MM.1S (cell line): Measurements from ENCODE around the gene OR51B4.

Source experiments
- DNase-seq: peaks from one replicate; pipeline ENCODE4 v3.0.0-alpha.2; 2015
- H2AFZ ChIP-seq: fragments of 300-600 bp; sonication (generic); 2 replicates; pipeline ENCODE4 v1.6.0; 2016; ENCODE audit warnings: antibody characterized with exemption, low read length
- H3F3A ChIP-seq: fragments of 300-600 bp; sonication (generic); 2 replicates; pipeline ENCODE4 v1.6.1; 2016; ENCODE audit warnings: mild to moderate bottlenecking, antibody characterized with exemption, low read length, moderate library complexity, mixed read lengths; ENCODE audit not compliant: insufficient read depth
- H3K27ac ChIP-seq: fragments of 300-600 bp; sonication (generic); 2 replicates; pipeline ENCODE4 v1.5.1; 2016; ENCODE audit warnings: mild to moderate bottlenecking, low read length
- H3K27me3 ChIP-seq: fragments of 300-600 bp; sonication (generic); replicated peaks from 2 replicates; pipeline ENCODE4 v1.6.0; 2016; ENCODE audit warnings: low read length; ENCODE audit not compliant: insufficient read depth
- H3K36me3 ChIP-seq: fragments of 300-600 bp; sonication (generic); replicated peaks from 2 replicates; pipeline ENCODE4 v1.6.1; 2016; ENCODE audit warnings: mild to moderate bottlenecking, low read length, mixed read lengths; ENCODE audit not compliant: insufficient read depth
- H3K4me1 ChIP-seq: fragments of 300-600 bp; sonication (generic); 2 replicates; pipeline ENCODE4 v1.6.1; 2016; ENCODE audit warnings: low read length, mixed read lengths
- H3K4me2 ChIP-seq: fragments of 300-600 bp; sonication (generic); 2 replicates; pipeline ENCODE4 v1.6.0; 2016; ENCODE audit warnings: low read depth, low read length
- H3K4me3 ChIP-seq: fragments of 300-600 bp; sonication (generic); 2 replicates; pipeline ENCODE4 v1.5.1; 2016; ENCODE audit warnings: low read length, mixed read lengths
- H3K79me2 ChIP-seq: fragments of 300-600 bp; sonication (generic); 2 replicates; pipeline ENCODE4 v1.6.1; 2016; ENCODE audit warnings: mixed run types, low read length, mixed read lengths
- H3K9ac ChIP-seq: fragments of 300-600 bp; sonication (generic); 2 replicates; pipeline ENCODE4 v1.6.1; 2016; ENCODE audit warnings: low read length, mixed read lengths
- H3K9me2 ChIP-seq: fragments of 300-600 bp; sonication (generic); replicated peaks from 2 replicates; pipeline ENCODE4 v1.6.1; 2016; ENCODE audit warnings: mild to moderate bottlenecking, low read length, mixed read lengths; ENCODE audit not compliant: insufficient read depth
- H3K9me3 ChIP-seq: fragments of 300-600 bp; sonication (generic); replicated peaks from 2 replicates; pipeline ENCODE4 v1.6.1; 2016; ENCODE audit warnings: mild to moderate bottlenecking, low read length, mixed read lengths; ENCODE audit not compliant: insufficient read depth
- H4K20me1 ChIP-seq: fragments of 300-600 bp; sonication (generic); 2 replicates; pipeline ENCODE4 v1.6.1; 2016; ENCODE audit warnings: mild to moderate bottlenecking, low read length, moderate library complexity, mixed read lengths; ENCODE audit not compliant: insufficient read depth
- EZH2 ChIP-seq: fragments of 300-600 bp; sonication (generic); optimal IDR thresholded peaks from 2 replicates; pipeline ENCODE3; 2017; ENCODE audit warnings: low read depth, mild to moderate bottlenecking, antibody characterized with exemption, low read length, mixed read lengths
- EZH2phosphoT487 ChIP-seq: fragments of 300-600 bp; sonication (generic); IDR thresholded peaks from 2 replicates; pipeline ENCODE4 v1.6.1; 2018; ENCODE audit warnings: antibody characterized with exemption, low read length
- TF ChIP-seq, protein P1 (sequence below): fragments of 300-600 bp; sonication (generic); IDR thresholded peaks from 2 replicates; pipeline ENCODE4 v1.5.1; 2016; ENCODE audit warnings: antibody characterized with exemption, low read length, mixed read lengths

OR51B4 gene

DNA sequence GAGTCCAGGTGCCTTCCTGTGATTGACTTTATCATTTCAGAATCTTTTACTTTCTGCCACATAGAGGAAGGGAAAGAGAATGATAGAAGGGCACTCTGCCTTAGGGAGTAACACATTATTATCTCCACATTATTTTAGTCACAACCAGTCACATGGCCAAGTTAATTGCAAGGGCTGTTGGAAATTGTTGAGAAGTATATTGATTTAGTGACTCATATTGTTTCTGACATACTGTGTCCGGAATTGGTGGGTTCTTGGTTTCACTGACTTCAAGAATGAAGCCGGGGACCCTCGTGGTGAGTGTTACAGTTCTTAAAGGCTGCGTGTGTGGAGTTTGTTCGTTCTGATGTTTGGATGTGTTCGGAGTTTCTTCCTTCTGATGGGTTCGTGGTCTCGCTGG, 8.7 kb downstream of the OR51B4 start:
- Histone ChIP-seq H4K20me1 (no peaks in the 10 kb centered on the region), H3K36me3 (no peaks in the 10 kb centered on the region), H3K4me2 (no peak overlapping the region), H3K4me1 (peaks cover 21% of the 10 kb centered on the region), H3K9ac (no peak overlapping the region), H3K79me2 (no peaks in the 10 kb centered on the region), H3K27ac (no peak overlapping the region), H3K9me2 (no peaks in the 10 kb centered on the region), H3K4me3 (no peak overlapping the region), H2AFZ (no peak overlapping the region), H3F3A (no peaks in the 10 kb centered on the region), H3K27me3 (no peaks in the 10 kb centered on the region), H3K9me3 (no peaks in the 10 kb centered on the region)
- TF ChIP-seq, protein P1, sequence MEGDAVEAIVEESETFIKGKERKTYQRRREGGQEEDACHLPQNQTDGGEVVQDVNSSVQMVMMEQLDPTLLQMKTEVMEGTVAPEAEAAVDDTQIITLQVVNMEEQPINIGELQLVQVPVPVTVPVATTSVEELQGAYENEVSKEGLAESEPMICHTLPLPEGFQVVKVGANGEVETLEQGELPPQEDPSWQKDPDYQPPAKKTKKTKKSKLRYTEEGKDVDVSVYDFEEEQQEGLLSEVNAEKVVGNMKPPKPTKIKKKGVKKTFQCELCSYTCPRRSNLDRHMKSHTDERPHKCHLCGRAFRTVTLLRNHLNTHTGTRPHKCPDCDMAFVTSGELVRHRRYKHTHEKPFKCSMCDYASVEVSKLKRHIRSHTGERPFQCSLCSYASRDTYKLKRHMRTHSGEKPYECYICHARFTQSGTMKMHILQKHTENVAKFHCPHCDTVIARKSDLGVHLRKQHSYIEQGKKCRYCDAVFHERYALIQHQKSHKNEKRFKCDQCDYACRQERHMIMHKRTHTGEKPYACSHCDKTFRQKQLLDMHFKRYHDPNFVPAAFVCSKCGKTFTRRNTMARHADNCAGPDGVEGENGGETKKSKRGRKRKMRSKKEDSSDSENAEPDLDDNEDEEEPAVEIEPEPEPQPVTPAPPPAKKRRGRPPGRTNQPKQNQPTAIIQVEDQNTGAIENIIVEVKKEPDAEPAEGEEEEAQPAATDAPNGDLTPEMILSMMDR: no peak
- no peak for TF ChIP-seq EZH2phosphoT487
- no peak for TF ChIP-seq EZH2
- DNase-seq: no peak

DNA sequence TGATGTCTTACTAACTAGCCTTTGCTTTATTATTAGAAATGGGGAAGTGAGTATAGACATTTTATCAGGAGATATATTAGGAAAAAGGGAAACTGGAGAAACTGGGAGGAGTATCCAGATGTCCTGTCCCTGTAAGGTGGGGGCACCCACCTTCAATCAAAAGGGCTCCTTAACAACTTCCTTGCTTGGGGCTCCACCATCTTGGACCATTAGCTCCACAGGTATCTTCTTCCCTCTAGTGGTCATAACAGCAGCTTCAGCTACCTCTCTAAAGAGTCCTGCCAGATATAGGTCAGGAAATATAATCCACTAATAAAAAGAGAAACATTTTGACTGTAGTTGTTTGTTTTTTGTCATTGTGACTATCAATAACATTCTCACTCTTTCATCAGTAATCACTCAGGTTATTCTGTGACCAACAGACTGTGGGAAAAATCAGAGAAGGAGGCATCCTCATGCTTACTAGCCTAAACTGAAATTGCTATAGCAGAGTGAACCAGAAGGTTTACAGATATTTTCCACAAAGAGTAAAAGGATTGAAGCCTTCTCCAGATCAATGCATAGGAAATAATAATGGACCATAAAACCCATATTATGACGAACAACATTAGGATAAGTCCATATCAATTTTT, 10.4 kb downstream of the OR51B4 start:
- no peak overlapping the region for H3K9ac ChIP-seq
- H4K20me1 ChIP-seq: no peaks in the 10 kb centered on the region
- peak; percentile 68 for DNase-seq
- no peaks in the 10 kb centered on the region for H3K27me3 ChIP-seq
- H2AFZ ChIP-seq: 0 out of 2 replicates have a peak overlapping the region, but pooled peaks have one; percentile 35
- H3K4me3 ChIP-seq: no peak overlapping the region
- H3K4me1 ChIP-seq: peaks cover 25% of the 10 kb centered on the region
- no peaks in the 10 kb centered on the region for H3K36me3 ChIP-seq
- no peak overlapping the region for H3K4me2 ChIP-seq
- no peak overlapping the region for H3K27ac ChIP-seq
- H3K9me3 ChIP-seq: no peaks in the 10 kb centered on the region
- H3K9me2 ChIP-seq: no peaks in the 10 kb centered on the region
- H3K79me2 ChIP-seq: no peaks in the 10 kb centered on the region
- TF ChIP-seq, protein P1: peak; percentile 89
- TF ChIP-seq EZH2: no peak
- no peaks in the 10 kb centered on the region; the same call in 1 of the 2 replicates for H3F3A ChIP-seq

DNA sequence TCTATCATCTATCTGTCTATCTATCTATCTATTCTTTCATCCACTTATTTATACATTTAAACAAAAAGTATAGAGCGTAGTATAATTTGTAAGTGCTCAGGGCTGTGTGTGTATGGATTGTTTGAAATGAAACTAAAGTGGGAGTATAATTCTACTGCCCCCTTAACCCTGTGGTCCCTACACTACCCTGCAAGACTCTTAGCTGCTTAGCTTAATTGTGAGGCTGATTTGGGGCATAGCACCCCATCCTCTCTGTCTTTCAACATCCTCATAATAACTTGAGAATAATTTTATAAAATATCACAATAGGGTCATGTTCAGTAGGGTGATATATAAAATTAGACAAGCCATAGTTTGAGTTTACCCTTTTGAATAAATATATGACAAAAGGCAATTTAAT, 11.6 kb downstream of the OR51B4 start:
- no peaks in the 10 kb centered on the region for H3K27me3 ChIP-seq
- no peak overlapping the region for H2AFZ ChIP-seq
- H4K20me1 ChIP-seq: no peaks in the 10 kb centered on the region
- no peak for DNase-seq
- H3K4me2 ChIP-seq: no peak overlapping the region
- no peak overlapping the region for H3K27ac ChIP-seq
- H3K9ac ChIP-seq: no peak overlapping the region
- H3K36me3 ChIP-seq: no peaks in the 10 kb centered on the region
- H3F3A ChIP-seq: no peaks in the 10 kb centered on the region; the same call in 1 of the 2 replicates
- no peaks in the 10 kb centered on the region for H3K9me3 ChIP-seq
- H3K79me2 ChIP-seq: no peaks in the 10 kb centered on the region
- no peak overlapping the region for H3K4me3 ChIP-seq
- no peak for TF ChIP-seq EZH2phosphoT487
- no peak for TF ChIP-seq EZH2
- TF ChIP-seq, protein P1: no peak
- no peaks in the 10 kb centered on the region for H3K9me2 ChIP-seq
- H3K4me1 ChIP-seq: peaks cover 35% of the 10 kb centered on the region
